GM12865 (cell line): ENCODE results near the gene MKX.

Source experiments
- DNase-seq: peaks from one replicate; pipeline ENCODE4 v3.0.0; 2010; ENCODE audit warnings: low read depth
- H3K4me3 ChIP-seq: 2 replicates; pipeline ENCODE4 v1.5.1; 2011; ENCODE audit warnings: mild to moderate bottlenecking, low read depth, low read length, control low read depth
- TF ChIP-seq, protein P1 (sequence below): IDR thresholded peaks from 2 replicates; pipeline ENCODE4 v1.5.1; 2011; ENCODE audit warnings: low read length, control low read depth, low read depth, inconsistent platforms; ENCODE audit not compliant: insufficient read depth; ENCODE audit errors: missing control alignments

Gene MKX

DNA sequence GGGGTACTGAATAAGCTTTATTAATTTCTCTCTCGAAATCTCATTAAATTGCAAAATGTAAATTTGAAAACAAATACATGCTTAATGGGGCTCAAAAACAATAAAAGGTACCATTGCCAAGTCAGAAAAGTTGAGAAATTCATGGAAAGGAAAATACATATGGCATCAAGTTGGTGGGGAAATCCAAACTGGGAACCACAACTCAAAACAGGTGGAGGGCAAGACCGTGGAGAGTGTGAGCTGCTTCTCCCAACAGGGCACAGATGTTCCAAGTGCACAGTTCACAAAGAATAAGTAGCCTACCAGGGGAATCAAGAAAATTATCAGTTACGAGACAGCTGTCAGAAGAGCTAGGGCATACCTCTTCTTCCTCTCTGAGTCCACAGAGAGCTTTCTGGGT lies 26.6 kb downstream of the MKX start:
- H3K4me3 ChIP-seq = no peak overlapping the region
- no peak for DNase-seq
- TF ChIP-seq, protein P1, sequence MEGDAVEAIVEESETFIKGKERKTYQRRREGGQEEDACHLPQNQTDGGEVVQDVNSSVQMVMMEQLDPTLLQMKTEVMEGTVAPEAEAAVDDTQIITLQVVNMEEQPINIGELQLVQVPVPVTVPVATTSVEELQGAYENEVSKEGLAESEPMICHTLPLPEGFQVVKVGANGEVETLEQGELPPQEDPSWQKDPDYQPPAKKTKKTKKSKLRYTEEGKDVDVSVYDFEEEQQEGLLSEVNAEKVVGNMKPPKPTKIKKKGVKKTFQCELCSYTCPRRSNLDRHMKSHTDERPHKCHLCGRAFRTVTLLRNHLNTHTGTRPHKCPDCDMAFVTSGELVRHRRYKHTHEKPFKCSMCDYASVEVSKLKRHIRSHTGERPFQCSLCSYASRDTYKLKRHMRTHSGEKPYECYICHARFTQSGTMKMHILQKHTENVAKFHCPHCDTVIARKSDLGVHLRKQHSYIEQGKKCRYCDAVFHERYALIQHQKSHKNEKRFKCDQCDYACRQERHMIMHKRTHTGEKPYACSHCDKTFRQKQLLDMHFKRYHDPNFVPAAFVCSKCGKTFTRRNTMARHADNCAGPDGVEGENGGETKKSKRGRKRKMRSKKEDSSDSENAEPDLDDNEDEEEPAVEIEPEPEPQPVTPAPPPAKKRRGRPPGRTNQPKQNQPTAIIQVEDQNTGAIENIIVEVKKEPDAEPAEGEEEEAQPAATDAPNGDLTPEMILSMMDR = no peak

DNA sequence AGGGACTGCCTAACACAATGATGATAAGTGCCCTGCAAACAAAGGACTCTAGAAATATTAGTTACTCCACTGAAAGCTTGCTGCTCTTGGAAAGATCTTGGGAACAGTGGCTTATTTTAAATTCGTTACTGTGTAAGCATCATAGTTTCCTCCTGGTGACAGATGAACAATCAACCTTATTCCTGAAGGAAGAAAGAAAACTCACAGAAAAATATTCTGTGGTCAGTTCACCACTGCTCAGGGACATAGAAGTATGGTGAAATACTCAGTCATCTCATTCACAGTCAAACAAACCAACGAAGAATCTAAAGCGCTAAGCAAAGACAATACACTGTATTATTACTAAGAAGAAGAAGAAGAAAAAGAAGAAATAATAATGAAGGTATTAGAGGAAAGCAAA lies 27.8 kb downstream of the MKX start:
- DNase-seq = no peak
- TF ChIP-seq, protein P1 = no peak
- no peak overlapping the region for H3K4me3 ChIP-seq

DNA sequence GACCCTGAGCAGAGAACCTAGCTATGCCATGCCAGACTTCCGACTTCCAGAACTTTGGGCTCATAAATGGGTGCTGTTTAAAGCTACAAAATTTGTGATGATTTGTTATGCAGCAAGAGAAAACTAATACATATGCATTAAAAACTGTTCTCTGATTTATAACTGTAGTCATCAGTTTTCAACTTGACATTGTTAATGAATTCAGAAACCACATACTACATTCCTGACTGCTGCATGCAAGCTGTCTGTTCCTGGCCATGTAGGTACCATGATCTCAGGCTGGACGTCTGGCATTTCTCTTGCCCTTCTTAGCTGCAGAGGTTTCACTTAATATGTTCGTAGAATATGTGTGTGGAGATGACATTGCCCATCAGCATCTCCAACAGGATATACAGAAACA lies 28.4 kb downstream of the MKX start:
- H3K4me3 ChIP-seq = no peak overlapping the region
- no peak for DNase-seq
- TF ChIP-seq, protein P1 = no peak

DNA sequence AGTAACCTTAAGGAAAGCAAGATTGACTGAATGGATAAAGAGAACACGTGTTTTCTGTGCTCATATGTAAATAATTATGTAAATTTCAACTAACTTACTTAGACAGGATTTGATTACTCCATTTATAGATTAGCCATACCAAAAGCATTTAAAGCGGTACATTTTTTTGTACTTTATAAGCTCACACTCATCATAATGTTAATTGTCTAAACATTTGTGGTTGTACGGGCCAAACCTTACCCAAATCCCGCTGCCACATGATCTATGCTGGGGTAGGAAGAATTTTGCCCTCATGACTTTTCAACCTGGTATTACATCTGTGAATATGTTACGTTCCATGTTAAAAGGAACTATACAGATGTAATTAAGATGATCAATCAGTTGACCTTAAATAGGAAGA lies 29.1 kb downstream of the MKX start:
- no peak overlapping the region for H3K4me3 ChIP-seq
- TF ChIP-seq, protein P1 = no peak

DNA sequence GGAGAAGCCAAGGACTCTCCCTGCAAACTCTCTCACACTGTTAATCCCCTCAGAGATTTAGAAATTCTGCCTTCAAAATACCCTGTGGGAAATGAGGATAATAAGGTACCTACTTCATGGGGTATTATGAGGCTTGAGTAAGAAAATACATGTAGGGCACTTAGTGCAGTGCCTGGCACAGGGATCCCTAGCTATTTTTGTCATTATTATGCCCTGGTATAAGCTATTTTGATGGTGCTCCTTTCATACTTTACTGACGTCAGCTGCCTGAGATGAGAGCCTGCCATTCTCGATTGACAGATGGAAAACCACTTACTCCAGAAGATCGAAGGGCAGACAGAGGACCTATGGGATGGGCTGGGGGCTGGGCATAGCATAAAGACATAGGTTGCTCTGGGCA lies 30.1 kb downstream of the MKX start:
- TF ChIP-seq, protein P1 = no peak
- no peak for DNase-seq
- H3K4me3 ChIP-seq = no peak overlapping the region

More for the DNA sequence above, 29.1 kb downstream of the MKX start:
- no peak for DNase-seq

DNA sequence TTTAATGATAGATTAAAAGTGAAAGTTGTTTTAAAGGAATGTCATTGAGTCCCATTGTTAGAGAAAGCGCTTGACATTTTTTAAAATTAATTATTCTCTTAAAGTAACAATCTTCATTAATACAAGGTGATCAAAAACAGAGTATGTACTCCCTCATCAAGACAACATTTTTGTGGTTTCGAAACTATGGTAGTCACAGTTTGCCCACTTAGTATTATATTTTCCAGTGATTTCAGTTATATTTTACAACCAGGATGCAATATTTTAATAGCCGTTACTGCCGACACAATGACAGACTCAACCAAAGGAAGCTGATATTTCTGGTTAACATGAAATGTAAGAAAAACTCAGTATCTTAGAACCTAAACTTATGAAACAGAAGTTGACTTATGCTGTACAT lies 31.3 kb downstream of the MKX start:
- DNase-seq = no peak
- TF ChIP-seq, protein P1 = no peak
- no peak overlapping the region for H3K4me3 ChIP-seq

DNA sequence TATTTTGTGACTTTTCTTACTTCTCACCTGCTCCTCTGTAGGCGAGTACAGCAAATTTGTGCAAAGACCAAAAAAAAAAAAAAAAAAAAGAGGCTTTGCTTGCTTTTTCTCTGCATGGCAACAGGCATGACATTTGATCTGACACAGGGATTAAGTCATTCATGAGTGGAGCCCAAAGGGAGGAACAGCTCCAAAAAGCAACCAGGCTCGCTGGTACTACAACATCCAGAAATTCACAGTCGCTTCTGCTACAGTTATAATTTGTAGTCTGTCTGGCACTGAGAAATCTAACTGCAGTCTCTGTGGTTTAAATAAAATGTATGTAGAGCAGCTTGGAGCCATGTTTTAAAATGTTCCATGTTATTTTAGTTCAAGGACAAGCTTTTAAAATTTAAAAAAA lies 31.7 kb downstream of the MKX start:
- H3K4me3 ChIP-seq = no peak overlapping the region
- TF ChIP-seq, protein P1 = no peak
- DNase-seq = no peak
